NCI-H2029 treated with DMSO at 0.1 percent for 48 hours (cell line): Measurements from ENCODE around the gene IFIT1.
"Not testable (repeated sequence)": the region's sequence is repeated elsewhere in the genome, so short reads cannot be mapped to it uniquely, and the experiment has no call there.

Source experiments
- DNase-seq: peaks from one replicate; lab custom pipeline; 2025; lab: John Stamatoyannopoulos, UW

IFIT1 gene

GRCh38 chr10:89391907-89392756 lies at the start of gene IFIT1:
Gene IFIT1, plus strand, starts transcription at chr10:89392623. Its CDS starts 90 bp downstream, at chr10:89392713.
- no peak for DNase-seq

- DNase-seq, result no peak
Observed at GRCh38 chr10:89343089-89343767, 49.2 kb upstream of the IFIT1 start.

- DNase-seq, result no peak
Observed at GRCh38 chr10:89344156-89344555, 48.3 kb upstream of the IFIT1 start.

- no peak for DNase-seq
Observed at GRCh38 chr10:89345367-89346000, 46.9 kb upstream of the IFIT1 start.

- no peak for DNase-seq
Observed at GRCh38 chr10:89346405-89347254, 45.8 kb upstream of the IFIT1 start.

- DNase-seq, result no peak
Observed at GRCh38 chr10:89347701-89348457, 44.5 kb upstream of the IFIT1 start.

GRCh38 chr10:89348481-89348880 lies 43.9 kb upstream of the IFIT1 start:
- DNase-seq, result no peak

- no peak for DNase-seq
Observed at GRCh38 chr10:89348975-89349374, 43.4 kb upstream of the IFIT1 start.

- DNase-seq, result not testable (repeated sequence)
Observed at GRCh38 chr10:89350631-89351315, 41.6 kb upstream of the IFIT1 start.

GRCh38 chr10:89351412-89351779 lies 41.0 kb upstream of the IFIT1 start:
- DNase-seq, result no peak

- DNase-seq, result no peak
Observed at GRCh38 chr10:89351780-89352597, 40.4 kb upstream of the IFIT1 start.

GRCh38 chr10:89352802-89353201 lies 39.6 kb upstream of the IFIT1 start:
- DNase-seq, result no peak

GRCh38 chr10:89355394-89355931 lies 37.0 kb upstream of the IFIT1 start:
- DNase-seq, result no peak

GRCh38 chr10:89357096-89357495 lies 35.3 kb upstream of the IFIT1 start:
- no peak for DNase-seq

GRCh38 chr10:89357975-89358374 lies 34.4 kb upstream of the IFIT1 start:
- DNase-seq, result no peak

- DNase-seq, result no peak
Observed at GRCh38 chr10:89360157-89360556, 32.3 kb upstream of the IFIT1 start.

GRCh38 chr10:89362929-89363328 lies 29.5 kb upstream of the IFIT1 start:
- DNase-seq, result no peak

GRCh38 chr10:89363729-89364442 lies 28.5 kb upstream of the IFIT1 start:
- no peak for DNase-seq

- DNase-seq, result no peak
Observed at GRCh38 chr10:89364531-89364930, 27.9 kb upstream of the IFIT1 start.
